Suprapubic skin (tissue), 3 donors: Measurements from ENCODE around the gene COL23A1.

Experiments
- CTCF ChIP-seq, 2 donors: fragments of 200-600 bp in 1 of 2; fragments of 450-650 bp in 1 of 2; sonication (generic) in 1 of 2; IDR thresholded peaks; one replicate each; pipeline ENCODE4 v1.5.1; 2016 to 2019; ENCODE audit warnings: antibody characterized with exemption in 2 of 2, mild to moderate bottlenecking in 1 of 2, moderate library complexity in 1 of 2
- POLR2A ChIP-seq, 2 donors: fragments of 450-650 bp; IDR thresholded peaks; one replicate each; pipeline ENCODE4 v1.6.1; 2017; ENCODE audit warnings: antibody characterized with exemption in 2 of 2, mild to moderate bottlenecking in 2 of 2, moderate library complexity in 2 of 2

- TF ChIP-seq CTCF (IDR thresholded peaks at IDR 0.05) (no peak), POLR2A (IDR thresholded peaks at IDR 0.05) (no peak)
Observed at GRCh38 chr5:178227929-178228328, 362.3 kb downstream of the COL23A1 start.
